Superior temporal gyrus (tissue), 1 donor: ENCODE data around the gene JPH4.

Experiments used
- DNase-seq: peaks from one replicate; pipeline ENCODE4 v3.0.0-alpha.2; 2016; ENCODE audit errors: extremely low spot score

JPH4 gene

GRCh38 chr14:23530375-23531055 lies 48.1 kb downstream of the JPH4 start:
- no peak for DNase-seq

- DNase-seq, result no peak
Observed at GRCh38 chr14:23529016-23529415, 49.6 kb downstream of the JPH4 start.

- no peak for DNase-seq
Observed at GRCh38 chr14:23528555-23528954, 50.0 kb downstream of the JPH4 start.

- DNase-seq, result no peak
Observed at GRCh38 chr14:23525611-23526010, 53.0 kb downstream of the JPH4 start.

- no peak for DNase-seq
Observed at GRCh38 chr14:23524954-23525353, 53.6 kb downstream of the JPH4 start.

GRCh38 chr14:23523229-23524016 lies 55.2 kb downstream of the JPH4 start:
- DNase-seq, result no peak

GRCh38 chr14:23522643-23523198 lies 55.9 kb downstream of the JPH4 start:
- DNase-seq, result no peak

GRCh38 chr14:23521785-23522640 lies 56.6 kb downstream of the JPH4 start:
- no peak for DNase-seq

GRCh38 chr14:23520899-23521533 lies 57.6 kb downstream of the JPH4 start:
- DNase-seq, result no peak

GRCh38 chr14:23518709-23519108 lies 59.9 kb downstream of the JPH4 start:
- DNase-seq, result no peak
